22Rv1 (cell line): ENCODE data around the gene ZP4.

Experiments
- H3K27ac ChIP-seq: fragments of 450-650 bp; 2 replicates; pipeline ENCODE4 v1.5.1; 2017
- CTCF ChIP-seq: fragments of 450-650 bp; IDR thresholded peaks from 2 replicates; pipeline ENCODE4 v1.5.1; 2017; ENCODE audit warnings: mild to moderate bottlenecking
- ZFX ChIP-seq: fragments of 450-650 bp; IDR thresholded peaks from 2 replicates; pipeline ENCODE4 v1.6.1; 2017; ENCODE audit warnings: antibody characterized with exemption, borderline replicate concordance

The ZP4 gene

GRCh38 chr1:237841485-237841884 is 49.2 kb downstream of the ZP4 start:
- TF ChIP-seq ZFX = no peak
- TF ChIP-seq CTCF = no peak
- no peak overlapping the region for H3K27ac ChIP-seq

GRCh38 chr1:237838904-237839534 is 51.7 kb downstream of the ZP4 start:
- TF ChIP-seq CTCF (no peak), ZFX (no peak)
- no peak overlapping the region for H3K27ac ChIP-seq

- H3K27ac ChIP-seq = no peak overlapping the region
- TF ChIP-seq CTCF = no peak
- no peak for TF ChIP-seq ZFX
Measured at GRCh38 chr1:237838320-237838719, 52.4 kb downstream of the ZP4 start.

- TF ChIP-seq ZFX = no peak
- TF ChIP-seq CTCF = no peak
Measured at GRCh38 chr1:237834461-237834860, 56.3 kb downstream of the ZP4 start.

GRCh38 chr1:237834048-237834447 is 56.7 kb downstream of the ZP4 start:
- no peak overlapping the region for H3K27ac ChIP-seq
- no peak for TF ChIP-seq CTCF
- TF ChIP-seq ZFX = no peak

More at GRCh38 chr1:237834461-237834860, 56.3 kb downstream of the ZP4 start:
- no peak overlapping the region for H3K27ac ChIP-seq

- no peak overlapping the region for H3K27ac ChIP-seq
- TF ChIP-seq ZFX (no peak), CTCF (no peak)
Measured at GRCh38 chr1:237832858-237833257, 57.9 kb downstream of the ZP4 start.
